ENCODE data around the gene DCST2.
"Not testable (repeated sequence)": the region's sequence is repeated elsewhere in the genome, so short reads cannot be mapped to it uniquely, and the experiment has no call there.

DCST2 gene

GRCh38 chr1:154983776-154984466, 49.7 kb downstream of the DCST2 start:
- TF ChIP-seq POLR2AphosphoS5 (IDR thresholded peaks at IDR 0.05; ENCODE audit: low read depth, low read length) (no peak), POLR2A (IDR thresholded peaks at IDR 0.05; ENCODE audit: low read depth, low read length) (no peak), TAF1 (IDR thresholded peaks at IDR 0.05; ENCODE audit: borderline replicate concordance, low read depth, low read length) (no peak)
- no peak for FAIRE-seq
- DNase-seq (ENCODE audit: insufficient read length) = no peak

- peak; percentile 92 for FAIRE-seq
- peak; percentile 99 for DNase-seq (ENCODE audit: insufficient read length)
- TF ChIP-seq TAF1 (IDR thresholded peaks at IDR 0.05; ENCODE audit: borderline replicate concordance, low read depth, low read length) (peak; percentile 35; the same call in 1 of the 2 replicates), POLR2AphosphoS5 (IDR thresholded peaks at IDR 0.05; ENCODE audit: low read depth, low read length) (peak; percentile 91), POLR2A (IDR thresholded peaks at IDR 0.05; ENCODE audit: low read depth, low read length) (peak; percentile 84)
Observed at GRCh38 chr1:154982897-154983648, 50.5 kb downstream of the DCST2 start, which contains the start of gene FLAD1. Gene FLAD1, plus strand, starts transcription at chr1:154983344. Its CDS starts 351 bp downstream, at chr1:154983695.

GRCh38 chr1:154982341-154982740, 51.2 kb downstream of the DCST2 start:
- DNase-seq (ENCODE audit: insufficient read length) (no peak), FAIRE-seq (no peak)
- TF ChIP-seq POLR2AphosphoS5 (IDR thresholded peaks at IDR 0.05; ENCODE audit: low read depth, low read length) (no peak), TAF1 (IDR thresholded peaks at IDR 0.05; ENCODE audit: borderline replicate concordance, low read depth, low read length) (no peak), POLR2A (IDR thresholded peaks at IDR 0.05; ENCODE audit: low read depth, low read length) (no peak)

GRCh38 chr1:154978360-154978759, 55.2 kb downstream of the DCST2 start:
- FAIRE-seq (no peak), DNase-seq (ENCODE audit: insufficient read length) (no peak)
- no peak for TF ChIP-seq POLR2A (IDR thresholded peaks at IDR 0.05; ENCODE audit: low read depth, low read length)
- TF ChIP-seq TAF1 (IDR thresholded peaks at IDR 0.05; ENCODE audit: borderline replicate concordance, low read depth, low read length) = no peak
- TF ChIP-seq POLR2AphosphoS5 (IDR thresholded peaks at IDR 0.05; ENCODE audit: low read depth, low read length) = no peak

- DNase-seq (ENCODE audit: insufficient read length); FAIRE-seq: not testable (repeated sequence)
Observed at GRCh38 chr1:154977762-154978161, 55.8 kb downstream of the DCST2 start.

GRCh38 chr1:154975409-154976059, 58.0 kb downstream of the DCST2 start:
- FAIRE-seq = peak; percentile 57
- DNase-seq (ENCODE audit: insufficient read length) = no peak
- no peak for TF ChIP-seq TAF1 (IDR thresholded peaks at IDR 0.05; ENCODE audit: borderline replicate concordance, low read depth, low read length)
- no peak for TF ChIP-seq POLR2A (IDR thresholded peaks at IDR 0.05; ENCODE audit: low read depth, low read length)
- TF ChIP-seq POLR2AphosphoS5 (IDR thresholded peaks at IDR 0.05; ENCODE audit: low read depth, low read length) = no peak

GRCh38 chr1:154974808-154975408, 58.7 kb downstream of the DCST2 start:
- TF ChIP-seq POLR2AphosphoS5 (IDR thresholded peaks at IDR 0.05; ENCODE audit: low read depth, low read length) (peak; percentile 61; the same call in 1 of the 2 replicates), TAF1 (IDR thresholded peaks at IDR 0.05; ENCODE audit: borderline replicate concordance, low read depth, low read length) (no peak), POLR2A (IDR thresholded peaks at IDR 0.05; ENCODE audit: low read depth, low read length) (peak; percentile 41; the same call in 1 of the 2 replicates)
- FAIRE-seq (no peak), DNase-seq (ENCODE audit: insufficient read length) (peak; percentile 76)

- peak; percentile 95 for DNase-seq (ENCODE audit: insufficient read length)
- TF ChIP-seq TAF1 (IDR thresholded peaks at IDR 0.05; ENCODE audit: borderline replicate concordance, low read depth, low read length) = no peak
- peak; percentile 78; the same call in 1 of the 2 replicates for TF ChIP-seq POLR2A (IDR thresholded peaks at IDR 0.05; ENCODE audit: low read depth, low read length)
- peak; percentile 84 for TF ChIP-seq POLR2AphosphoS5 (IDR thresholded peaks at IDR 0.05; ENCODE audit: low read depth, low read length)
- FAIRE-seq = peak; percentile 97
Observed at GRCh38 chr1:154974102-154974807, 59.3 kb downstream of the DCST2 start, which contains the start of gene CKS1B. Gene CKS1B, plus strand, starts transcription at chr1:154974681. Its CDS starts 65 bp downstream, at chr1:154974746.

GRCh38 chr1:154973344-154974101, 60.1 kb downstream of the DCST2 start:
- TF ChIP-seq POLR2A (IDR thresholded peaks at IDR 0.05; ENCODE audit: low read depth, low read length) (peak; percentile 43), TAF1 (IDR thresholded peaks at IDR 0.05; ENCODE audit: borderline replicate concordance, low read depth, low read length) (no peak), POLR2AphosphoS5 (IDR thresholded peaks at IDR 0.05; ENCODE audit: low read depth, low read length) (no peak; the same call in 1 of the 2 replicates)
- peak; percentile 79 for DNase-seq (ENCODE audit: insufficient read length)
- peak; percentile 78 for FAIRE-seq

Measured in GM12892 (cell line).